K562 (cell line): ENCODE results near the gene GP1BA. TPM values are rescaled to one million over a fixed set of nuclear protein-coding genes. Genes with fewer than 3 reads are reported as not detected.

ENCODE experiments used
- BACH1 ChIP-seq: fragments of 200-800 bp; sonication (Bioruptor generic); IDR thresholded peaks from 2 replicates; pipeline ENCODE4 v1.6.1; 2016; ENCODE audit warnings: missing genetic modification characterization, missing compliant biosample characterization
- CEBPG ChIP-seq, 3 experiments: fragments of 200-800 bp in 1 of 3; sonication (Bioruptor generic) in 1 of 3; sonication (generic) in 1 of 3; formaldehyde crosslinking in 1 of 3; IDR thresholded peaks in 2 of 3; conservative IDR thresholded peaks in 1 of 3; 2 replicates each; pipeline versions ENCODE4 v1.6.1 to v1.8.0; 2016 to 2022; ENCODE audit warnings: missing compliant biosample characterization in 2 of 3, missing genetic modification characterization in 2 of 3, mild to moderate bottlenecking in 1 of 3, missing genetic modification reagents in 1 of 3
- CTCF ChIP-seq, 3 experiments: IDR thresholded peaks in 2 of 3; conservative IDR thresholded peaks in 1 of 3; 2 replicates each; pipeline ENCODE4 v1.5.1; 2011 to 2012; ENCODE audit warnings: low read length in 3 of 3, mild to moderate bottlenecking in 3 of 3, control low read depth in 2 of 3, improper control_type of control experiment in 1 of 3, inconsistent platforms in 1 of 3, low read depth in 1 of 3, mixed read lengths in 1 of 3, moderate library complexity in 1 of 3; ENCODE audit not compliant: insufficient read depth in 2 of 3
- NR3C1 ChIP-seq: sonication (generic); formaldehyde crosslinking; IDR thresholded peaks from 2 replicates; pipeline ENCODE4 v1.8.1; 2022; ENCODE audit warnings: missing genetic modification reagents
- RAD21 ChIP-seq, 2 experiments: fragments of 250-450 bp in 1 of 2; fragments of 450-650 bp in 1 of 2; sonication (Bioruptor Pico) in 1 of 2; formaldehyde crosslinking in 1 of 2; IDR thresholded peaks in 1 of 2; conservative IDR thresholded peaks in 1 of 2; 2 replicates each; pipeline versions ENCODE4 v1.4.0 to v1.8.0; 2020 to 2022; ENCODE audit warnings: mild to moderate bottlenecking in 2 of 2, moderate library complexity in 1 of 2
- TCF3 ChIP-seq: sonication (generic); formaldehyde crosslinking; IDR thresholded peaks from 2 replicates; pipeline ENCODE4 v1.4.0; 2020; ENCODE audit warnings: mild to moderate bottlenecking, missing genetic modification reagents
- TOE1 ChIP-seq, 2 experiments: fragments of 450-650 bp in 1 of 2; sonication (generic) in 1 of 2; formaldehyde crosslinking in 1 of 2; IDR thresholded peaks; 2 replicates each; pipeline versions ENCODE4 v1.7.1 to v1.8.0; 2016 to 2022; ENCODE audit warnings: borderline replicate concordance in 2 of 2, mild to moderate bottlenecking in 2 of 2, antibody characterized with exemption in 1 of 2, inconsistent platforms in 1 of 2, low read depth in 1 of 2, missing genetic modification reagents in 1 of 2, moderate library complexity in 1 of 2
- ZNF280A ChIP-seq: fragments of 450-650 bp; IDR thresholded peaks from 2 replicates; pipeline ENCODE4 v1.6.1; 2018; ENCODE audit warnings: mild to moderate bottlenecking, low read depth; ENCODE audit not compliant: partially characterized antibody
- ZNF431 ChIP-seq: sonication (generic); formaldehyde crosslinking; IDR thresholded peaks from 2 replicates; pipeline ENCODE4 v1.8.0; 2022; ENCODE audit warnings: mild to moderate bottlenecking, missing genetic modification reagents
- ZNF444 ChIP-seq: fragments of 250-450 bp; sonication (Bioruptor Pico); IDR thresholded peaks from 2 replicates; pipeline ENCODE4 v1.4.0; 2020; ENCODE audit warnings: mild to moderate bottlenecking, moderate library complexity
- ZNF589 ChIP-seq: fragments of 200-800 bp; sonication (Bioruptor generic); IDR thresholded peaks from 2 replicates; pipeline ENCODE4 v1.6.1; 2016; ENCODE audit warnings: low read depth, missing genetic modification characterization, missing compliant biosample characterization
- ZNF780A ChIP-seq: fragments of 250-450 bp; sonication (Bioruptor Pico); IDR thresholded peaks from 2 replicates; pipeline ENCODE4 v1.5.0; 2021; ENCODE audit warnings: mild to moderate bottlenecking
- polyA plus RNA-seq, 8 experiments: library from polyadenylated mRNA; depleted of rRNA in 4 of 8; stranded (reverse) in 5 of 8; unstranded in 3 of 8; fragments of >200 nt; fragmentation: Nextera tagmentation in 2 of 8; fragmentation: Illumina TruSeq in 1 of 8; extraction: Ambion mirVana in 2 of 8; extraction: Trizol in 1 of 8; gene quantifications; 2 replicates each; pipeline versions ENCODE4 v1.2.1 to v1.2.3, GENCODE V29; 2011 to 2014; ENCODE audit warnings: inconsistent platforms in 1 of 8, missing spikeins in 1 of 8
- total RNA-seq, 7 experiments: library from RNA; depleted of rRNA in 6 of 7; stranded (reverse); fragments of >200 nt in 6 of 7; fragmentation: Illumina TruSeq in 2 of 7; extraction: Trizol in 2 of 7; gene quantifications; 2 replicates each; pipeline versions ENCODE4 v1.2.1 to v1.2.3, GENCODE V29; 2011 to 2021; ENCODE audit warnings: low replicate concordance in 1 of 7
- TF ChIP-seq, protein P1 (sequence below): fragments of 250-450 bp; sonication (Bioruptor Pico); IDR thresholded peaks from 2 replicates; pipeline ENCODE4 v1.8.0; 2022; ENCODE audit warnings: moderate library complexity, mild to moderate bottlenecking, inconsistent platforms
- TF ChIP-seq, protein P2 (sequence below): sonication (generic); formaldehyde crosslinking; IDR thresholded peaks from 2 replicates; pipeline ENCODE4 v1.8.0; 2022; ENCODE audit warnings: mild to moderate bottlenecking, missing genetic modification reagents
- TF ChIP-seq, protein P3 (sequence below): sonication (generic); formaldehyde crosslinking; IDR thresholded peaks from 2 replicates; pipeline ENCODE4 v1.8.1; 2023; ENCODE audit warnings: mild to moderate bottlenecking, missing genetic modification reagents
- TF ChIP-seq, protein P4 (sequence below): fragments of 450-650 bp; IDR thresholded peaks from 2 replicates; pipeline ENCODE4 v1.6.1; 2018; ENCODE audit not compliant: partially characterized antibody

Gene GP1BA
- total and polyA plus RNA-seq, 9 of the 15 experiments (the other 6 are each of a cell fraction or from before 2014, with no cell fraction given) = 0.01 TPM; not detected in 8

DNA sequence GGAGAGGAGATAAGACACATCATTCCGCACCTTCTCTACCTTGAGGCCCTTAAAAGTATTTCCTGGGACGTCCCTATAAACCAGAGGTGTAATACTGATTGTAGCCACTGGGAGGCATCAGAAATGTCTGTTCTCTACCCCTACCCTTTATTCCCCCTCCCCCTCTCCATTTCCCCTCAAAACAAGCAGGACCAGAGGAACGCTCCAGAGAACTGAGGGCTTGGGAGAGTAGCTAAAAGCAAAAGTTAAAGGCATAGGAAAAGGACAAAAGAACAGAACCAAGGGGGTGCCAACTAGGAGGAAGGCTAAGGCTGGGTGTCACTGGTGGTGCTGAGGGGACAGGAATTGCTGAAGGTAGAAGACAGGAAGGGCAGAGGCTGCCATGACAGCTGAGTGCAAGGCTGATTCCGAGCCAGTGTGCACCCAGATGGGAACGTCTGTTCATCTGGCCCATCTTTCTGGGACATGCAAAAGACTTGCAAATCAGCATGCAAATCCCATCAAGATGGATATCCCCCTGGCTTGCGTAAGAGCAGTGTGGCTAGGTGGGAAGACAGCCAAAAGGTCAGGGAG is 48.7 kb downstream of the GP1BA start (continued):
- TF ChIP-seq ZNF280A = no peak
- TF ChIP-seq CTCF (IDR thresholded peaks at IDR 0.05 in 2 of 3, conservative IDR thresholded peaks at IDR 0.05 in 1 of 3; ENCODE audit: insufficient read depth in 2 of 3, low read depth in 1 of 3, low read length in 3 of 3) = peak; percentile 54 to 64 (median 60); a peak in 5 of 6 replicates
- TF ChIP-seq ZNF431 (CRISPR knock-in tag) = no peak
- TF ChIP-seq, protein P1, sequence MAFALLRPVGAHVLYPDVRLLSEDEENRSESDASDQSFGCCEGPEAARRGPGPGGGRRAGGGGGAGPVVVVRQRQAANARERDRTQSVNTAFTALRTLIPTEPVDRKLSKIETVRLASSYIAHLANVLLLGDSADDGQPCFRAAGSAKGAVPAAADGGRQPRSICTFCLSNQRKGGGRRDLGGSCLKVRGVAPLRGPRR (CRISPR knock-in tag) = no peak
- TF ChIP-seq, protein P2, sequence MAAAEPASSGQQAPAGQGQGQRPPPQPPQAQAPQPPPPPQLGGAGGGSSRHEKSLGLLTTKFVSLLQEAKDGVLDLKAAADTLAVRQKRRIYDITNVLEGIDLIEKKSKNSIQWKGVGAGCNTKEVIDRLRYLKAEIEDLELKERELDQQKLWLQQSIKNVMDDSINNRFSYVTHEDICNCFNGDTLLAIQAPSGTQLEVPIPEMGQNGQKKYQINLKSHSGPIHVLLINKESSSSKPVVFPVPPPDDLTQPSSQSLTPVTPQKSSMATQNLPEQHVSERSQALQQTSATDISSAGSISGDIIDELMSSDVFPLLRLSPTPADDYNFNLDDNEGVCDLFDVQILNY = no peak
- no peak for TF ChIP-seq TCF3 (CRISPR knock-in tag)
- no peak for TF ChIP-seq ZNF589
- TF ChIP-seq, protein P3, sequence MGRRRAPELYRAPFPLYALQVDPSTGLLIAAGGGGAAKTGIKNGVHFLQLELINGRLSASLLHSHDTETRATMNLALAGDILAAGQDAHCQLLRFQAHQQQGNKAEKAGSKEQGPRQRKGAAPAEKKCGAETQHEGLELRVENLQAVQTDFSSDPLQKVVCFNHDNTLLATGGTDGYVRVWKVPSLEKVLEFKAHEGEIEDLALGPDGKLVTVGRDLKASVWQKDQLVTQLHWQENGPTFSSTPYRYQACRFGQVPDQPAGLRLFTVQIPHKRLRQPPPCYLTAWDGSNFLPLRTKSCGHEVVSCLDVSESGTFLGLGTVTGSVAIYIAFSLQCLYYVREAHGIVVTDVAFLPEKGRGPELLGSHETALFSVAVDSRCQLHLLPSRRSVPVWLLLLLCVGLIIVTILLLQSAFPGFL (CRISPR knock-in tag) = no peak
- no peak for TF ChIP-seq NR3C1 (CRISPR knock-in tag)
- TF ChIP-seq CEBPG (CRISPR knock-in tag; IDR thresholded peaks at IDR 0.05) = no peak
- no peak for TF ChIP-seq CEBPG (tag; conservative IDR thresholded peaks at IDR 0.05 in 1 of 2, IDR thresholded peaks at IDR 0.05 in 1 of 2)
- peak in 1 of 2 experiments; percentile 52; a peak in 2 of 4 replicates for TF ChIP-seq RAD21 (CRISPR knock-in tag; conservative IDR thresholded peaks at IDR 0.05 in 1 of 2, IDR thresholded peaks at IDR 0.05 in 1 of 2)
- TF ChIP-seq, protein P4, sequence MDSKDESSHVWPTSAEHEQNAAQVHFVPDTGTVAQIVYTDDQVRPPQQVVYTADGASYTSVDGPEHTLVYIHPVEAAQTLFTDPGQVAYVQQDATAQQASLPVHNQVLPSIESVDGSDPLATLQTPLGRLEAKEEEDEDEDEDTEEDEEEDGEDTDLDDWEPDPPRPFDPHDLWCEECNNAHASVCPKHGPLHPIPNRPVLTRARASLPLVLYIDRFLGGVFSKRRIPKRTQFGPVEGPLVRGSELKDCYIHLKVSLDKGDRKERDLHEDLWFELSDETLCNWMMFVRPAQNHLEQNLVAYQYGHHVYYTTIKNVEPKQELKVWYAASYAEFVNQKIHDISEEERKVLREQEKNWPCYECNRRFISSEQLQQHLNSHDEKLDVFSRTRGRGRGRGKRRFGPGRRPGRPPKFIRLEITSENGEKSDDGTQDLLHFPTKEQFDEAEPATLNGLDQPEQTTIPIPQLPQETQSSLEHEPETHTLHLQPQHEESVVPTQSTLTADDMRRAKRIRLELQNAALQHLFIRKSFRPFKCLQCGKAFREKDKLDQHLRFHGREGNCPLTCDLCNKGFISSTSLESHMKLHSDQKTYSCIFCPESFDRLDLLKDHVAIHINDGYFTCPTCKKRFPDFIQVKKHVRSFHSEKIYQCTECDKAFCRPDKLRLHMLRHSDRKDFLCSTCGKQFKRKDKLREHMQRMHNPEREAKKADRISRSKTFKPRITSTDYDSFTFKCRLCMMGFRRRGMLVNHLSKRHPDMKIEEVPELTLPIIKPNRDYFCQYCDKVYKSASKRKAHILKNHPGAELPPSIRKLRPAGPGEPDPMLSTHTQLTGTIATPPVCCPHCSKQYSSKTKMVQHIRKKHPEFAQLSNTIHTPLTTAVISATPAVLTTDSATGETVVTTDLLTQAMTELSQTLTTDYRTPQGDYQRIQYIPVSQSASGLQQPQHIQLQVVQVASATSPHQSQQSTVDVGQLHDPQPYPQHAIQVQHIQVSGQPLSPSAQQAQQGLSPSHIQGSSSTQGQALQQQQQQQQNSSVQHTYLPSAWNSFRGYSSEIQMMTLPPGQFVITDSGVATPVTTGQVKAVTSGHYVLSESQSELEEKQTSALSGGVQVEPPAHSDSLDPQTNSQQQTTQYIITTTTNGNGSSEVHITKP = no peak
- no peak for TF ChIP-seq ZNF780A (CRISPR knock-in tag)
- no peak for TF ChIP-seq BACH1 (tag)
- TF ChIP-seq ZNF444 (CRISPR knock-in tag) = no peak
- TF ChIP-seq TOE1 (IDR thresholded peaks at IDR 0.05; ENCODE audit: borderline replicate concordance) = no peak
- TF ChIP-seq TOE1 (CRISPR knock-in tag; IDR thresholded peaks at IDR 0.05; ENCODE audit: borderline replicate concordance, low read depth) = no peak
